ENCODE measurements around the gene NT5DC3.

DNA sequence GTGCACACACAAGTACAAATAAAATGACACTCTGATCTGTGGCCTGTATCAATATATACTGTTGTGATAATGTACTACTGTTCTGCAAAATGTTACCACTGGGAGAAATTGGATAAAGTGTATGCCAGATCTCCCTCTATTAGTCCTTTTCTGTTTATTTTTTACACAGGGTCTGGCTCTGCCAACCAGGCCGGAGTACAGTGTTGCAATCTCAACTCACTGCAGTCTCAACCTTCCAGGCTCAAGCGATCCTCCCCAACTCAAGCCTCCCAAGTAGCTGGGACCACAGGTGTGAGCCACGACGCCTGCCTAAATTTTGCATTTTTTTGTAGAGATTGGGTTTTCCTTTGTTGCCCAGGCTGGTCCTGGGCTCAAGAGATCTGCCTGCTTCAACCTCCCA, 1.9 kb downstream of the NT5DC3 start:
- no peak for TF ChIP-seq POLR2A (IDR thresholded peaks at IDR 0.05)
- TF ChIP-seq, protein P1, sequence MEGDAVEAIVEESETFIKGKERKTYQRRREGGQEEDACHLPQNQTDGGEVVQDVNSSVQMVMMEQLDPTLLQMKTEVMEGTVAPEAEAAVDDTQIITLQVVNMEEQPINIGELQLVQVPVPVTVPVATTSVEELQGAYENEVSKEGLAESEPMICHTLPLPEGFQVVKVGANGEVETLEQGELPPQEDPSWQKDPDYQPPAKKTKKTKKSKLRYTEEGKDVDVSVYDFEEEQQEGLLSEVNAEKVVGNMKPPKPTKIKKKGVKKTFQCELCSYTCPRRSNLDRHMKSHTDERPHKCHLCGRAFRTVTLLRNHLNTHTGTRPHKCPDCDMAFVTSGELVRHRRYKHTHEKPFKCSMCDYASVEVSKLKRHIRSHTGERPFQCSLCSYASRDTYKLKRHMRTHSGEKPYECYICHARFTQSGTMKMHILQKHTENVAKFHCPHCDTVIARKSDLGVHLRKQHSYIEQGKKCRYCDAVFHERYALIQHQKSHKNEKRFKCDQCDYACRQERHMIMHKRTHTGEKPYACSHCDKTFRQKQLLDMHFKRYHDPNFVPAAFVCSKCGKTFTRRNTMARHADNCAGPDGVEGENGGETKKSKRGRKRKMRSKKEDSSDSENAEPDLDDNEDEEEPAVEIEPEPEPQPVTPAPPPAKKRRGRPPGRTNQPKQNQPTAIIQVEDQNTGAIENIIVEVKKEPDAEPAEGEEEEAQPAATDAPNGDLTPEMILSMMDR (IDR thresholded peaks at IDR 0.05): no peak
